ENCODE measurements around the gene RAB39B.

Gene RAB39B

DNA sequence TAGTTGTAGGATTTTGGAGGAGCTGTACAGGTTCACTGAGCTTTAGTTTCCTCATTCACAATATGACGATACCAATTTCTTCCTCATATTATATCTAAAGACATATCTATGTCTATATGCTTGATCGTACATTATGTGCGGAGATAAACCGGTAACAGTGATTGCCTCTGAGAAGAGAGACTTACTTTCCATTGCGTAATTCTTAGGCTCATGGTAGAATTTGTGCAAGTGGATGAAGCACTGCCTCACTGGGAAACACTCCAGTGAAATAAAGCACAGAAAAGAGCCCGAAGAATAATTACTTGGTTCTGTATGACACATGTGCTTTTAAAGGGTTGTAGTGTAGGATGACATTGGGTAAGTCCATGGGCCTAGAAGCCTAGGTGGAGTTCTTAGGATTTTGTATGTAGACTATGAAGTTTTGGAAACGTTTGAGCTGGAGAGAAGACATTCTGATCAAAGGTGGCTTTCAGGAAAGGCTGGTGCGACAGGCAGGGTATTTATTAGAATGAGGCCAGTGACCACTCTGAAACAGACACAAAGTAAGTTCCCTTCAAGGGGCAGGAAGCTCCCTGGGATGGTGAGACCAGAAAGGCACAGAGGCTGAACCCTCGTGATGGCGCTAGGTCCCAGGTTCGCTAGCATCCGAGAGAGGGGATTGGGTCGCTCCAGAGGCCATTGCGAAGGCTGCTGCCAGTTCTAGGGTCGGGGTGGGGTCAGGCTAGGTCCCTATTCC is 48.7 kb downstream of the RAB39B start:
- no peak for DNase-seq

DNA sequence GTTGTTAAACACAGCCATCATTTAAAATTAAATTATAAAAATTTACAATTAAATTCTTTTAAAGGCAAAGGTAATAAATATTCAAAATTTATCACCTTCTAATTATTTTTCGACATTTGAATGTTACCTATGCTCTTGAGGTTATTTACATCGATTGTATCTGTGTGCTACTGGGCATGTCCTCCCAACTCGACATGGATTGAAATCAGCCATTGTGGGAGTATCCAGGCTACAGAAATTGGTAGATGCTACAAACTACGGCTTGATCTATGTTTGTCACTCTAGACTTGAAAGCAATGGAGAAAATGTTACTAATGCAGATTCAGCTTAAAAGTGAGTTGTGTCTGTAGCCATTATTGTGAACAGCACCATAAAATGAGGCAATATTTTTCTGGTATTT is 50.6 kb downstream of the RAB39B start:
- DNase-seq, result no peak

DNA sequence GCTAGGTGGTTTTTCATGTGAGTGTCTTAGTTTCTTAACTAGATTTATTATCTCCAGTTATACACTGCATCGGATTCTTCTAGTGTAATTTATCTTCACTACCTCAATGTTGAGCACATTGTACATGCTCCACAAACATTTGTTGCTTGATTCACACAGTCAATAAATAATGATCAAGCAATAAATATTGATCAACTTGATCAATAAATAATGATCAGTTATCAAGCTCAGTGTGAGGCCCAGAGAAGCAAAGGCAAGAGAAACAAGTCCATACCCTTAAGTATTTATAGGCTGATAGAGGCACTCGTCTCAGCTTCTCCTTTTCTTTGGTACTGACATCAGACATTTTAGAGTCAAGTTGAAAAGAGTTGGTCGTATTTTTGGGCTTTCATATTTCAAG is 53.1 kb downstream of the RAB39B start:
- no peak for DNase-seq
